HFF-Myc (cell line): ENCODE results near the gene TXNRD2.

Experiments
- DNase-seq: peaks from one replicate; pipeline ENCODE4 v3.0.0-alpha.2; 2011; ENCODE audit warnings: low read depth; ENCODE audit errors: extremely low read depth
- H3K4me3 ChIP-seq: replicated peaks from 2 replicates; pipeline ENCODE4 v1.5.1; 2011; ENCODE audit warnings: low read depth, mild to moderate bottlenecking, control low read depth, low read length
- TF ChIP-seq, protein P1 (sequence below): IDR thresholded peaks from 2 replicates; pipeline ENCODE4 v1.5.1; 2012; ENCODE audit warnings: mild to moderate bottlenecking, low read depth, low read length, control low read depth; ENCODE audit errors: missing control alignments

TXNRD2 gene

DNA sequence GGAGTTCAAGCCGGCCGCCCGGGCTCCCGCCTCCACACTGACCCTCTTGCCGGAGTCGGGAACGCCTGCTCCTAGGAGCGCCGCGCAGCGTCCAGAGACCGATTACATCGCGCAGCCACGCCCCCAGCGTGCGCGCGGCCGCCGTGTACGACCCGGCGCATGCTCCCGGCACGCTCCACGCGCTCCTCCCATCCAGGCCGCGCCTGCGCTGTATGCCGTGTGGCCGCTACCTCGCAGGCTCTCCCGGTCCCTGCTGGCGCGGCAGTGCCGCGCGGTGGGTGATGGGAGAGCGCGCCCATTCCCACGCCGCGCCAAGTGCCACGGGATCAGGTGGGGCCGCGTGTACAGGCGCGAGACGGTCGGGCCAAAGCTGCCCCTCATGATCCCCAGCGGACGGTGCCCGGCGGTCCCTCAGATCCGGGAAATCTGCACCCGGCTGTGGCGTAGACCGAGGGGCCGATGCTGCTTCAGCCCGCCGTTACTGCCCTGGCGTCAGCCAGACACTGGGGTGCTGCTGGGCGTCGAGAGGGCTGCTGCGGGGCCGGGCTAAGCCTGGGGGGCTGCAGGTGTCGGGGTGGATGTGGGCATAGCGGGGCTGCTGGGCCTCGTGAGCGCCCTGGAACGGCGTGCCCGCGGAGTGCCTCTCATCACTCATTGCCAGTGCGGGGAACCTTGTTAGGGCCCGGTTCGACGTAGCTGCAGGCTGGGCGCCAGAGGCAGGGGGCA, 86.7 kb downstream of the TXNRD2 start, which contains the start of the genes GNB1L and RTL10:
Gene GNB1L (minus strand): TSS at position 97 of the 726 bp plus-strand sequence. CDS start 33,519 bp downstream, outside the sequence.
Gene RTL10 (minus strand): TSS at position 97 of the 726 bp plus-strand sequence. CDS start 2,613 bp downstream, outside the sequence.
- TF ChIP-seq, protein P1, sequence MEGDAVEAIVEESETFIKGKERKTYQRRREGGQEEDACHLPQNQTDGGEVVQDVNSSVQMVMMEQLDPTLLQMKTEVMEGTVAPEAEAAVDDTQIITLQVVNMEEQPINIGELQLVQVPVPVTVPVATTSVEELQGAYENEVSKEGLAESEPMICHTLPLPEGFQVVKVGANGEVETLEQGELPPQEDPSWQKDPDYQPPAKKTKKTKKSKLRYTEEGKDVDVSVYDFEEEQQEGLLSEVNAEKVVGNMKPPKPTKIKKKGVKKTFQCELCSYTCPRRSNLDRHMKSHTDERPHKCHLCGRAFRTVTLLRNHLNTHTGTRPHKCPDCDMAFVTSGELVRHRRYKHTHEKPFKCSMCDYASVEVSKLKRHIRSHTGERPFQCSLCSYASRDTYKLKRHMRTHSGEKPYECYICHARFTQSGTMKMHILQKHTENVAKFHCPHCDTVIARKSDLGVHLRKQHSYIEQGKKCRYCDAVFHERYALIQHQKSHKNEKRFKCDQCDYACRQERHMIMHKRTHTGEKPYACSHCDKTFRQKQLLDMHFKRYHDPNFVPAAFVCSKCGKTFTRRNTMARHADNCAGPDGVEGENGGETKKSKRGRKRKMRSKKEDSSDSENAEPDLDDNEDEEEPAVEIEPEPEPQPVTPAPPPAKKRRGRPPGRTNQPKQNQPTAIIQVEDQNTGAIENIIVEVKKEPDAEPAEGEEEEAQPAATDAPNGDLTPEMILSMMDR, result no peak
- DNase-seq, result peak; percentile 83
- peak within 1 kb of the TSS; percentile 96 for H3K4me3 ChIP-seq

DNA sequence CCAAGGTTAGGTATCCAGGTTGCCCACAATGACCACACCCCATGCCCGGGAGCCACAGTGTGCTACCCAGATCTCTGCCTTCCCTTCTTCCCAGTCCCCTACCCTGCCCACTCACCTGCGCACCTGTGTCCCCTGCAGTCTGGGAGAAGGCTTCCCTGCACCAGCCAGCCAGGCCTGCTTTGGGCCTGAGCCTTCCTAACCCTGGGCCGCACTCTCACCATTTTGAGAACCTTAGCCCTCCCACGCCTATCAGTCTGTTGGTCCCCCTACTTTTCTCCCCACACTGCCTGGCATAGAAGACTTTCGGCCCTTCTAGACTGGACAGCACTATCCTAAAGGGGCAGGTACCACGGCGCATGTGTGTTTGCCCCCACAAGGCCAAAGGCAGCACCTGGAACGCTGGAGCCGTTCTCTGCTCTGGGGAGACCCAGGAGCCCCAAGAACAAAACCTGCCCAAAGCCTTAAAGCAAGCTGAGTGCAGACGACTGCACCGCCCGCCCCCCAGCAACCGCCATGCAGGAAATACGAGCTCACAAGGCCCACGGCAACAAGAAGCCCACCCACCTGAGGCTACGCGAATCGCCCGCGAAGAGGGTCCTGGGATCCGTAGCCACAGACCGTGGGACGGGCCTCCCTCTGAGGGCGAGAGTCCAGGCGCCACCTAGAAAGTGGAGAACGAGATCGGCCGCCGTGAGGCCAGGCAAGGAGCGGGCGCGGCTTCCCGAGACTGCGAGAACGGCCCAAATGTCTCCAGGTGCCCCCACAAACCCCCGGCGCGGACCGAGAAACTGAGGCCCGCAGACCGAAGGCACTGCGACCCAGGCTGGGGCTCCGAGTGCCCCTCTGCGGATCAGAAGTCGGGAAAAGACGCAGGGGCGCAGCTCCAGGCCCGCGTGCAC, 87.5 kb downstream of the TXNRD2 start:
- DNase-seq, result no peak
- TF ChIP-seq, protein P1, result no peak
- peak overlapping the region; percentile 96 for H3K4me3 ChIP-seq

DNA sequence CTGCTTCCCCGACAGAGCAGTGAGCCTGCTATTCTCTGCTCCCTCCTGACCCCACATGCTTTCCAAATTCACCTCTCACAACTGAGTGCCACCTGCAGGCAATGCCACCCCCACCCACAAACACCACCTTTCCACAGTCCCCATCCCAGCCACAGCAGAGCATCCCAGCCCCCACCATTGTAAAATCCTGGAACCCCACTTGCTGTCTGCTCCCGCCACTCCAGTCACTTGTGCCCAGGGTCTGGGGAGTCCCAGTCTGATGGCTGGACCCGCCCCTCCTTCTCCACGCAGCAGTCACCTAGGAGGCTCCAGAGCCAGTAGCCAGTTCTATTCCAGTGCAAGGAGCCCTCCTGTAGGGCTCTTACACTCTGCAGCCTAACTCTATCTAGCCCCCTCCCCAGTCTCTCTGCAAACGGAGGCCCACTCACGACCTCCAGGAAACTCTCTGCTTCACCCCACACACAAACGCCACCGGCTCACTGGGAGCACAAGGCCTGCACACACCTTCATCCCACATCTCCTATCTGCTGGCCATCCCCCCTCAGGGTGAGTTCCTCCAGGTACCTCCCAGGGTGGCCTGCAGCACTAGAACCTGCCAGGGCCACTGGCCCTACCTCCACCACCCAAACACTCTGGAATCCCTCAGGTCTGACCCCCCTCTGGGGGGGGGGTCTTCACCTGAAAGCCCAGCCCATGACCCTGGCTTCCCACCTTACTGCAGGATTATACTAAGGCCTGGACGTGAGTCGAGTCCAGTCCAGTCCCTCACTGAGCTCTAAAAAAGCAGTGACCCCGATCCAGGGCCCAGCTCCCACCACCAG, 88.3 kb downstream of the TXNRD2 start:
- no peak for DNase-seq
- TF ChIP-seq, protein P1, result no peak
- H3K4me3 ChIP-seq, result peak overlapping the region; percentile 96

DNA sequence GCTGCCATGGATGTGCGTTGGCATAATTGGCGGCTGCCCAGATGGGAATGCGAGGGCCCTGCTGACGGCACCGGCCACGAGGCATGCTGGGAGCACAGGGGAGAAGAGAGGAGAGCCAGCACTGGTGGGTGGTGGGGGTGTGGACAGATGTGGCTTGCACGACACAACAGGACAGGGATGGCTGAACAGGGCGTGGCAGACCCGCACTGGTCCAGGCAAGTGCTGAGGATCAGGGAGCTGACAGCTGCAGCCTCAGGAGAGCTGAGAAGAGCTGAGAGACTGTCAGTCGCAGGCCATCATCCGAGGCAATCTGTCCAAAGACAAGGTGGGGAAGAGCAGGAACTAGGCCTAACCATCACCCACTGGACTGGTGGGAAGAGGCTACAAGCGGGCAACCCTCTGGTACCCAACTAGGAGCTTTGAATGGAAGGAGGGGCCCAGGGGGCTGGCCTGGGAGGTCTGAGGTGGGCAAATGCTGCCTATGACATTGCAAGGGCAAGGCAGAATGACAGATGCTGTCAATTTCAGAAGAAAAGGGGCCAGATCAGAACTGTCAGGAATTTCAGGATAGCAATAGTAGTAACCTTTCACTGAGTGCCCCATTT, 89.3 kb downstream of the TXNRD2 start:
- TF ChIP-seq, protein P1, result no peak
- H3K4me3 ChIP-seq, result peak overlapping the region; percentile 96
- DNase-seq, result no peak

DNA sequence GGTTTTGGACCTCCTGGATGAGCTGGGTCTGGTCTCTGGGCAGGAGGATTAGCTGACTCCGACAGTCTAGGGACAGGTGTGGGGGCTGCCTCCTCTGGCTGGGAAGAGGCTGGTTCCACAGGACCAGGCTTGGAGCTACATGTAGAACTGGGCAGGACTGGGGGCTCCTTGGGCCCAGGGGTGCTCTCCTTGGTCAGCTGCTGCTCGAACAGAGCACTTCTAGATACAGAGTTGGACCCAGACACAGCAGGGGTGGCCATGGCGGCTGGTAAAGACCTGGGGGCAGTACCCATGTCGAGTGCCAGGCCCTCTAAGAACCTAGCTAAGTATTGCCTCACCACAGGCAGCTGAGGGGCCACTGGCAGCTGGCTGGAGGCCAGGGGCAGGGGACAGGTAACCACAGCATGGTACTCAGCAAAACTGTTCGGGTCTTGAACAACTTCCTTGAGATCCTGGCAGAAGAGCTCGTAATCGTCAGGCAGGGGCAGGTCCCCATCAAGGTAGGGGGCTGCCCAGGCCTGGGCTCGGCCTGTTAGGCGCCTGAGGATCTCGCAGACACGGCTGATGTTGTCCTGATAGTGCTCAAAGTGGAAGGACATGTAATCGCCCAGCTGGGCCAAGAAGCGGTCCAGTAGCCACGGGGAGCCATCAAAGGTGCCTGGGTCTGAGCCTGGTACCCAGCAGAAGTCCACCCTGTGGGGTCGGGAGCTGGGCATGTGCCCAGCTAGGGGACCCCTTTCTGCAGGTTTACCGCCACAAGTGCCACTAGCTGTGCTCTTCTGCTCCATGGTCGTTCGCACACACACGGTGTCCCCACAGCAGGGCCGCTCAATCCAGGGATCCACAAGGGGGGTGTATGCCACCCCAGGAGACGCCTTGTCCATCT, 90.1 kb downstream of the TXNRD2 start:
- DNase-seq, result no peak
- peak overlapping the region; percentile 96 for H3K4me3 ChIP-seq
- TF ChIP-seq, protein P1, result no peak
